DMS114 treated with DMSO at 0.1 percent for 48 hours (cell line): ENCODE results near the gene BCAS3.

Experiments
- DNase-seq: peaks from one replicate; lab custom pipeline; 2025; ENCODE audit not compliant: unreplicated experiment; lab: John Stamatoyannopoulos, UW

Gene BCAS3

DNA sequence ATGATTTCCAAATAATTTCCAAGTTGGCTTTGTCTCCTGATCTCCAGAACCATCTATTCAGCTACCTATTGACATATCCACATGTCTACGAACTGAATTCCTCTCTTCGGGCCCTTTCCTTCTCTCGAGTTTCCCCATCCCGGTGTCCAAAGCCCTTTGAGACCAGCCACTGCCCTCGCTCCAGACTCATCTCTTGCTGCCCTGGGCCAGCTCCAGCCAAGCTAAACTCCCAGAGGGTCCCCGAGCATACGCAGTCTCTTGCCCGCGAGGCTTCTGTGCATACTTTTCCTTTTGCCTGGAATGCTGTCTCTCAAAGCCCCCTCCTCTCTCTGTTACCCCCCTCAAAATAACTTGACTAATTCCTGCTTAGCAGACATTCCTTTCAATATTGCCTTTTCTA lies 694.8 kb downstream of the BCAS3 start:
- DNase-seq: no peak

GRCh38 chr17:61376931-61377838 lies 699.5 kb downstream of the BCAS3 start:
- DNase-seq: no peak

- no peak for DNase-seq
Observed at GRCh38 chr17:61378658-61379456, 701.2 kb downstream of the BCAS3 start.

GRCh38 chr17:61379457-61380216 lies 702.0 kb downstream of the BCAS3 start:
- no peak for DNase-seq

- no peak for DNase-seq
Observed at GRCh38 chr17:61380217-61380835, 702.7 kb downstream of the BCAS3 start.

- no peak for DNase-seq
Observed at GRCh38 chr17:61380836-61381525, 703.3 kb downstream of the BCAS3 start.

- DNase-seq: no peak
Observed at GRCh38 chr17:61381537-61381936, 703.9 kb downstream of the BCAS3 start.

DNA sequence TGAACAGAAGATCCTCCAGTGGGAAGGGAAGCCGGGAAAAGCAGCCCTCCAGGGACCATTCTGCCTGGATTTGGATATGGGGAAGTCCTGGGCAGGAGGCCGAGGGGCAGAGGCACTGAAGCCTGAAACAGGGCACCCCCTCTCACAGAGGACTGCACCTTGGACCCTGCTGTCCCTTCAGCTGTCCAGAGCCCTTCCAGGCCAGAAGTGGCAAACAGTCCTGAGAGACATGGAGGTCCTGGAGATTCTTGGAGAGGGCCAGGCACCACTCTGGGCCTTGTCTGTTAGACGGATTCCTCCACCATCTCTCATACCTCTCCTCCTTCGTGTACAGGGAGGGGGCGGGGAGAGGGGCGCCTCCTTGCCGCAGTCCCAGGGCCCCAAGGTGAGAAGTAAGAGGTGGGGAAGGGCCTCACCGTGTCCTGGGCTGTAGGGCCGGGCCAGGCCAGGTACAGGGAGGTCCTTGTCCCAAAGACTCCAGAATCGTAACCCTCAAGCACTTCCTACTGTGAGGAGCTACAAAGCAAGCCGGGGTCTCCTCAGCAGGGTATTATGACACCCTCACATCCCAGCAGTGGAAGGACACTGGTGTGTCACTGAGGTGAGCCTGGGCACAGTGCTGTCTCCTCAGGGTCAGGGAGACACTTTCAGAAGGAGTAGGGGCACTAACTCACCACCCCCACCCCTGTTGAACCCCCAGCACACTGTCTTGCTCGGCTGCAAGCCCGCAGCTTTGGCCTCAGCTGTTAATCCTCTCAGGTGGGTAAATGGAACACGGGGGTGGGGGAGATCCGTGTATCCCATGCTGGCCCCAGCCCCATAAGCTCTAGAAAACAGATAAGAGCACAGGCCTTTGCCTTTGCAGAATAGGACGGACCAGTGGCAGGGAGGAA lies 705.4 kb downstream of the BCAS3 start:
- no peak for DNase-seq

- no peak for DNase-seq
Observed at GRCh38 chr17:61383689-61384201, 706.1 kb downstream of the BCAS3 start.

DNA sequence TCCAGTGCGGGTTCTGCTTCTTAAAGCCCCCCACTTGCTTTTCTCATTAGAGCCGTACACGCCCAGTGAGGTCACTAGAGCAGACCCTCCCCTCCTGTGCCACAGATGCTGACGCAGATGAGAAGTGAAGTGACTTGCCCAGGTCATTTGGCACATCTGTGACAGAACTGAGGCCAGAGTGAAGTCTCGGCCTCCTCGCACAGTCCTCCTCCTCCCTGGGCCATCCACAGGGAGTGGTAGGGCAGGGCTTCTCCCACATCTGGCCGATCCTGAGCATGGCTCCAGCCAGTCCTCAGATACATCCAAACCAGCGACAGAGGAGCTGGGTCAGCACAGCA lies 706.7 kb downstream of the BCAS3 start:
- no peak for DNase-seq

GRCh38 chr17:61384692-61385576 lies 707.3 kb downstream of the BCAS3 start:
- no peak for DNase-seq

DNA sequence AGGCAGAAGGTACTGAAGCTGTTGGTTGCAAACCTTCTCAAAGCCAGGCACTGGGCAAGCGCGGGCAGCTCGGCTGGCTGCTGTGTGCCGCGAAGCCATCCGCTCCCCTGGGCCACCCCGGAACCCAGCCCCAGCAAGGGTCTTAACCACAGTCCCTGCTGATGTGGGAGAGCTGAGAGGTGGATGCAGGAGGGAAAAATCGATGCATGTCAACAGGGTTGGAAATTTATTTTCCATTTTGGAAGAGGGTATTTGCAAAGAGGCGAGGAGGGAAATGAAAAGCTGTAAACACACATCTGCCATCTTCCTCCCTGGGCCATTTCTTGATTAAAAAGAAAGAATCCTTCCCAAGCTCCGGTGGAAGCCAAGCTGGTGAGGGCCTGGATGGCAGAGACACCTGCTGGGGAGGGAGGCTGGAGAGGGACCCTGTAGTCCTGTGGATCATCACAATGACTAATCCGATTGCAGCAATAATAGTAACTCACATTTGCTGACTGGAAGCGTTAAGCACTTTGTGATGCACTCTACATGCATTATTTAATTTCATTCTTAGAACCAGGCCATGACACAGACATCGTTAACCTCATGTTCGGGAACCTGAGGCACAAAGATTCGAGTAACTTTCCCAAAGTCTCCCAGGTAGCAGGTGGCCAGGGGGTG lies 708.1 kb downstream of the BCAS3 start:
- no peak for DNase-seq

DNA sequence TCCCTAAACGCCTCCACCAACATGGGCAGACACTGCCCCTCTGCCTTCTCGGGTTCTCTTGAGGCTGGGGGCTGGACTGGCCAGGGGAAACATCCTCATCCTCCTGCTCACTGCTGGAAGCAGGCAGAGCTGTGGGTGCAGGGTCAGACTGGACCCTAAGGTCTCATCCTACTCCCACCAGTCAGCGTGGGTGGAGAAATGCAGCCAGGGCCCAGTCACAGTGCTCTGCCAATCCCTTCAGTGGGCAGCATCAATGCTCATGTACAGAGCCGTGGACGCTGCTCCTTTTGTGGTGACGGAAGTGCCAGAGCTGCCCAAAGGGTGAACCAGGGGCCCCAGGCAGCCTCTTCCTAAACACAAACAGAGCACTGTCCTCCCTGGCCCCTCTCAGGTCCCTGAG lies 708.6 kb downstream of the BCAS3 start:
- DNase-seq: no peak

DNA sequence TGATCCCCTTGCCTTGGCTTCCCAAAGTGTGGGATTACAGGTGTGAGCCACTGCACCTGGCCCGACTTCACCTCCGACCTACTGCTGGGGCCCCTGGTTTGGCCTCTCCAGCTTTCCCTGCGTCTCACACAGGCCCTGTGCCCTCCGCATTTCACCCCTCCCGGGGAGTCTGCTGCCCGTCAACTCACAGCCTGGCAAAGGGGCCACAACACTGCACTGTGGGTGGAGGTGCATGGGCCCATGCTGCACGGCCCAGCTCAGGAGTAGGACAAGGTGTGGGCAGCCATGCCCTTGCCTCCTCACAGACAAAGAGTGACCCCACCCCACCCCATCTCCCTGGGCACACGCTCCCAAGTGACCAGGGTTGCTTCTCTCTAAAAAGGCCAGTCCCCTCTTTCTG lies 709.4 kb downstream of the BCAS3 start:
- no peak for DNase-seq

DNA sequence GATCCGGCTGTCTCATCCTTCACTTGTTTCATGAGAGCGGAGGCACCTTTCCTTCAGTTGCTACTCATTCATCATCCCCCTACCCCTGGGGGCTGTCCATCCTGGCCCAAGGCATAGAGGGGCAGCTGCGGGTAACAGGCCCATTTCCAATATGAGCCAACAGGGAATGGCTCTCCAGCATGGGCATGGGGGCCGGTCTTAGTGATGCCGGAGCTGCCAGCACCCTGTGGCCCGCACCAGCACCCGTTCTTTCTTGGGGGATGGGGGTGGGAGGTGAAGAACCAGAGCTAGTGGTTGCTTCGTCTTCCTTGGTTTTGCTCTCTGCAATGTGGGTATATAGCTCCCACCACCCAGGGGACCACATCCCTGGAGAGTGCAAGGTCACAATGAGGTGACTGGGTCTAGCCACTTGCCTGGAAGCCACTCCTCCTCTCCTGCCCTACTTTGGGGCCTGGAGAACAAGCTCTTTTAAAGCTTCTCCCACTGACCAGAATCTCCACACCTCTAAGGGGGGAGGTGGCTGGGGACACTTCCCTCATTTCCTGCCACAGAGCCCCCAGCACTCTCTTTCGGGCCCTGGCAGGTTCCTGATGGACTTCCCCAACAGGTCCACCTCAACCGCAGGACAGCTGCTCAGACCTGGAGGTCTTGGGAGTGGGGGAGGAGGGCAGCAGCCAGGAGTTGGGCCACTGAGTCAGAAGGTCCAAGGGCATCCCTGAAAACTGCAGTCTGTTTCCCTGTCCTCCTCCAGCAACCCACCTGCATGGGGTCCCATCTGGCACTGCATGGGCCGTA lies 710.1 kb downstream of the BCAS3 start:
- no peak for DNase-seq

DNA sequence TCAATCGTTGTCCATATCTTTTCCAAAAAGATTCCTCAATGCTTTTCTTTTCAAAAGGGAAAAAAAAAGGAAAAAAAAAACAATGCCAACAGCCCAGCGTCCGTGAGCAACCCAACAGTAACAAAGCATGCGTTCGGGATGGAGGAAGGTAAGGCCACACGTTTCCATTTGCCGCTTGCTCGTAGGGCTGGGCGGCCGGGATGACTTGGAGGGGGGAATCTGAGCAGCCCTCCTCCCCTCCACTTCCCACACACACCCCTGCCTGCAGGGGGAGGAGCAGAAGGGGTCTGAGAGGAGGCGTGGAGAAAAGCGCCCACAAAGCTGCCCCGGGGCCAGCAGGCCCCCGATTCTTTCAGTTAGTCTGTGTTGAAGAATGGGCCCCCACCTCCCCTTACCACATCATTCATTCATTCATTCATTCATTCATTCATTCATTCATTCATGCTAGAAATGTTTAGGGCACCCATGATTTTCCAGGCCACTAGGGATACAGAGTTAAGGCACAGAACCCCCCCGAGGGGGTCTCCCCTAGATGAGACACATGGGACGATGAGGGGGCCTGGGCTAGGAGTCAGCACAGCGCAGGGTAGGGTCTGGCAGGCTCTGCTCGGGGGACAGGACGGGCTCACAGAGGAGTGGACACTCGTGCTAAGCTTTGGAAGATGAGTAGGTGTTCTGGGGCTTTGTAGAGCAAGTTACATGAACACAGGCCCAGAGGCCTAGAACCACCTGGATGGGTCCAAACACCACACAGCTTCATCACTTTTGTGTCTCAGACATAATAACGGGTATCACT lies 711.1 kb downstream of the BCAS3 start:
- no peak for DNase-seq
